ENCODE results near the gene VPS13D.

VPS13D gene

GRCh38 chr1:12433323-12434053 lies 203.7 kb downstream of the VPS13D start:
- DNase-seq (ENCODE audit: low spot score), result no peak

GRCh38 chr1:12434174-12434573 lies 204.3 kb downstream of the VPS13D start:
- no peak for DNase-seq (ENCODE audit: low spot score)

- no peak for DNase-seq (ENCODE audit: low spot score)
These were observed 204.9 kb downstream of the VPS13D start for GRCh38 chr1:12434686-12435085.

- no peak for DNase-seq (ENCODE audit: low spot score)
These were observed 206.0 kb downstream of the VPS13D start for GRCh38 chr1:12435639-12436344.

DNA sequence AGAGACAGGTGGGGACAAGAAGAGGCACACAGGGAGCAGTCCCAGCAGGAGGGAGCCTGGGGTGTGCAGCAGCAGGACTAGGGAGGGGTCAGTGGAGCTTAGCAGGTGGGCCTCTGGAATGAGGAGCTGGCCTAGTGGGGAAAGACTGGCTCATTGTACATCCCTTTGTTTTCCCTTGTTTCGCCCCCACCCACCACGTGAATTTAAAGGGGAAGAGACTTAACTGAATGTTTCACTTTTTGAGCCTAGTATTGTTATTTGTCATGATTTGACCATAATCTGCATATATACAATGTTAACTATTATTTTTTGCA lies 206.5 kb downstream of the VPS13D start:
- DNase-seq (ENCODE audit: low spot score), result no peak

DNA sequence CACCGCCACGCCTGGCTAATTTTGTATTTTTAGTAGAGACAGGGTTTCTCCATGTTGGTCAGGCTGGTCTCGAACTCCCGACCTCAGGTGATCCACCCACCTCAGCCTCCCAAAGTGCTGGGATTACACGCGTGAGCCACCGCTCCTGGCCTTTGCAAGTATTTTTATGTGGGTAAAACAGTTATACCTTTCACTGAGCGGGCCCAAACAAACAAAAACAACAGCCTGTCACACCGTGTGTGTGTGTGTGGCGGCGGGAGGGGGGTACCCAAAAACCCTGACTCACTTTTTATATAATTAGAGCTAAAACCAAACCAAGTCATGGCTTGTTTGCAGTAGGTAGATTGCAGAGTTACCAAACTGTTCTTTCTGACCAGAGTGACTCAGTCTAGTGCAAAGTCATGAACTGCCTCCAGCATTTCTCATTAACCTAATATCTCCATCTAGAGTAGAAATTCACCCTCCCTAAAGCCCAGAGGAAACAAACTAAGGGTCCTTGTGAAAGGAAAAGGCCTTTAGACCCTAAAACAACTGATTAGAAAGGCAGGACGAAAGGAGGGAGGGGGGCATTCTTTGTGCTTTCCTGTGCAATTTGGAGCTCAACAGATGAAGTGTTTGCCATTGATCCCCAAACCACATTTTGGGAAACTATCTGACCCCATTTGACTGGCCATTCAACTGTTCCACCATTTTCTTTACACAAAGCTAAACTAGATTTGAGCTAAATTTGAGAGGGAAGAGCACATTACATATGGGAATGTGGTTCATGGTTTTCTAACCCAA lies 207.2 kb downstream of the VPS13D start:
- DNase-seq (ENCODE audit: low spot score), result no peak

GRCh38 chr1:12437629-12438028 lies 207.8 kb downstream of the VPS13D start:
- DNase-seq (ENCODE audit: low spot score), result no peak

DNA sequence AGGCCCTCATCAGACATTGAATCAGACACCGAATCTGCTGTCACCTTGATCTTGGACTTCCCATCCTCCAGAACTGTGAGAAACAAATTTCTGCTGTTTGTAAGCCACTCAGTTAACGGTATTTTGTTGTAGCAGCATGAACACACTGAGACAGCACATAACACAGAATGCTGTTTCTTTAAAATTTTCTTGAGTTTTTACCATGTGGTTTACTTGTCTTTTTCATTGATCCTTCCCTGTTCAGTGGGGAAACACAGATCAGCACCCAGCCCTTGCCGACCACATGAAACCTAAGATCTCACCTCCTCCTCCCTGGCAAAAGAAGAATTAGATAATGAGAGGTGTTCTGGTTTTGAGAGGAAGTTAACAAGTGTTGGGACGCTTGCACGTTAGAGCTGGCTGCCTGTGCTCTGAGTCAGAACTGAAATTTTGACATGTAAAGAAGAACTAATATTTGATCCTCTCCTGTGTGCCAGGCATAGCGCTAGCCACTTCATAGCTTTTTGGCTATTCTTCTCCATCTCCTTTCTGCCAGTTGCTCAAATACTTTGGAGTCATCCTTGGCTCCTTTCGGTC lies 208.6 kb downstream of the VPS13D start:
- no peak for DNase-seq (ENCODE audit: low spot score)

DNA sequence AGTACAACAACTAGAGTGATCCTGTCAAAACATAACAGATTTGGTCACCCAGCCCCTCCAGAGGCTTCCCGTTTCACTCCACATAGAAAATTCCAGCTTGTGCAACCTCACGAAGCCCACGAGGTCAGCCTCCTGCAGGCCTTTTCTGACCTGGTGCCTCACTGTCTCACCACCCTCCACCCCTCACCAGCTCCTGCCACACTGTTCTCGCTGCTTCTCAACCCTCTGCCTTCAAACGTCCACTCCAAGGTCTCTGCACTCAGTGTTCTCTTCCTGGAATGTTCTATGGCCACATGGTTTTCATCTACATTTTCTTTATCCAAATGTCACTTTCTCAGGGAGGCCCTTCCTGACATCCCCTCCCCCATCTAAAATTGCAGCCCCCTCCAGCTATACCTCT lies 209.2 kb downstream of the VPS13D start:
- DNase-seq (ENCODE audit: low spot score), result no peak

DNA sequence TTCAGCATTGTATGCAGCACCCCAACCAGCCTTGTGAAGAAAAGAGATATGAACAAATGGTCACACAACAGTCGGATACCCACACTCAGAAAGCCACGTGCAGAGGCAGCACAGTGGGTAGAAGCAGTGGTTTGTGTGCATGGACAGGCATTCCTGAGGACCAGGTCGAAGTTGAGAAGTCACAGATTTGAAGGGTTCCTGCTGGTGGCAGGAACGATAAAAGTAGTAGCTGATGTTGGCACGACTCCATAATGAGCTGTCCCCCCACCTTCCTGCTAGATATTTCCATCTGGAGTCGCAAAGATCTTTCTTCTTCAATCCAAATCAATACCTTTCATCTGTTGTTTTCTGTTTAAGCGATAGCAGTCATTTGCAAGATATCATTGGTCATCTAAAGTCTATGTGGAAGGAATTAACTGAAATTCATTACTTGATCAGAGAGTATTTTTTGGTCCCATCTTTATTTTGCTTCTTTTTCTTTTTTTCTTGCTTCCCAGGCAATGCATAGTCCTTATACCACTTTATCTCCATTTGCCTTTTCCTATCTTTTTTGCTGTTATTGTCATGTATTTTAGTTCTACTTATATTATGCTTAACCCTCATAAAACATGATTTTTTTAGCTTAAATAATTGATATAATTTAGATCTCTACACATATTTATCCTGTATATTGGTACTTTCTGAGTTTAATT lies 211.7 kb downstream of the VPS13D start:
- DNase-seq (ENCODE audit: low spot score), result peak; percentile 16

GRCh38 chr1:12442217-12442616 lies 212.4 kb downstream of the VPS13D start:
- DNase-seq (ENCODE audit: low spot score), result no peak

- no peak for DNase-seq (ENCODE audit: low spot score)
These were observed 213.3 kb downstream of the VPS13D start for GRCh38 chr1:12443151-12443550.

GRCh38 chr1:12444329-12444841 lies 214.6 kb downstream of the VPS13D start:
- DNase-seq (ENCODE audit: low spot score), result no peak

DNA sequence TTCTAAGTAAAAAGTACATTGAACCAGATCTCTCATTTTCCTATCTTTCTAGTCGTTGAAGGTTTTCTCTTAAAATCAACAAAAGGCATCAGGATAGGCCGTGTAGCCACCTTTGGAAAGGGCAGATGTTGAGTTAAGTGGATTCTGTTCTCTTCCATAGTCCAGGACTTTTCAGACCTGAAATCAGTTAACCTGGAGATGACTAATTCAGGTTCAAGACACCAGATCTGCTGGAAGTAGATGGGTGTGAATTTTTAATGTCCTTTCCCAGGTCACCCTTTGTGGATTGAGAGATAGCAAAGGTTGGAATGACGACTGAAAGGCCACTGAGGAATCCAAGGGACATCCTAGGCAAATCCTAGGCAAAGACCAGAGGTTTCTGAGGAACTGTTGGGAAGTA lies 215.4 kb downstream of the VPS13D start:
- DNase-seq (ENCODE audit: low spot score), result no peak

- no peak for DNase-seq (ENCODE audit: low spot score)
These were observed 216.8 kb downstream of the VPS13D start for GRCh38 chr1:12446593-12446992.

- no peak for DNase-seq (ENCODE audit: low spot score)
These were observed 217.5 kb downstream of the VPS13D start for GRCh38 chr1:12447307-12447706.

- DNase-seq (ENCODE audit: low spot score), result no peak
These were observed 218.1 kb downstream of the VPS13D start for GRCh38 chr1:12447849-12448312.

GRCh38 chr1:12448746-12449177 lies 218.9 kb downstream of the VPS13D start:
- peak; percentile 58 for DNase-seq (ENCODE audit: low spot score)

GRCh38 chr1:12450090-12450755 lies 220.4 kb downstream of the VPS13D start:
- DNase-seq (ENCODE audit: low spot score), result no peak

- DNase-seq (ENCODE audit: low spot score), result no peak
These were observed 221.1 kb downstream of the VPS13D start for GRCh38 chr1:12450756-12451559.
